ENCODE measurements around the gene PPP1R14D.

Gene PPP1R14D

DNA sequence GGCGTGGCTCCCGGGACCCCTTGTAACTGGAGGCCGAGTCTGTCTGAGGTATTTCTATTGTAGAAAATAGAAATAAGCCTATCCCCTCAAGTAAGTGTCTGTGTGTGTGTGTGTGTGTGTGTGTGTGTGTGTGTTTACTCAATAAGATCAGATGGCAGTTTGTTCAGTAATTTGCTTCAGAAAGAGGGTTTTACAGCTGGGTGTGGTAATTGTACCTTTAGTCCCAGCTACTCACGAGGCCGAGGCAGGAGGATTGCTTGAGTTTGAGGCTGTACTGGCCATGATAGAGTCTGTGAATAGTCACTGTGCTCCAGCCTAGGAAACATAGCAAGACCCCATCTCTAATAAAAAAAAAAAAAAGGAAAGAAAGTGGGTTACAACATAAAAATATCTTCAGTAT is 24.0 kb upstream of the PPP1R14D start:
- DNase-seq (ENCODE audit: low read depth), result no peak

DNA sequence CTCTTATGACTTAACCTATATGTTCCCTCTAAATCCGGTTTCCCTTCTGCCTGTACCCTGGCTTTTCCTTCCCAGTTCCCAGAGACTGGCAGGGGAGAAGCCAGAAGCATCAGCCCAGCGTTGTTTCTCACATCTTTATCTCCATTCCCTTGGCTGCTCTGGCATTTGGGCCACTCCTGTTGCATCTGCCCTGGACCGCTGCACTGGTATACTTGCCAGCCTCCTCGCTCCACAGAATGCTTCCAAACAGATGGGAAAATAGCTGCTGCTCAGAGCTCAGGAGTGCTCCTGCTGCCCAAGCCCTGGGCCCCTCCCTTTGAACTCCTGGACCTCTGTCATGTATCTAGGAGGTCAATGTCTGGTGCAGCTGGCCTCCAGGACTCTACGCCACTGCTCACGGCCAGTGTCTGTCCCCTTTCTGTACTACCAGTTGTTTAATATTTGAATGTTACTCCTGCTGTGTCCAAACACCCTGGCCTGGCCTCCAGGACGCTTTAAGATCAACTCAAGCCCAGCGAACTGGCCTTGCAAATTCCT is 22.1 kb upstream of the PPP1R14D start:
- no peak for DNase-seq (ENCODE audit: low read depth)

DNA sequence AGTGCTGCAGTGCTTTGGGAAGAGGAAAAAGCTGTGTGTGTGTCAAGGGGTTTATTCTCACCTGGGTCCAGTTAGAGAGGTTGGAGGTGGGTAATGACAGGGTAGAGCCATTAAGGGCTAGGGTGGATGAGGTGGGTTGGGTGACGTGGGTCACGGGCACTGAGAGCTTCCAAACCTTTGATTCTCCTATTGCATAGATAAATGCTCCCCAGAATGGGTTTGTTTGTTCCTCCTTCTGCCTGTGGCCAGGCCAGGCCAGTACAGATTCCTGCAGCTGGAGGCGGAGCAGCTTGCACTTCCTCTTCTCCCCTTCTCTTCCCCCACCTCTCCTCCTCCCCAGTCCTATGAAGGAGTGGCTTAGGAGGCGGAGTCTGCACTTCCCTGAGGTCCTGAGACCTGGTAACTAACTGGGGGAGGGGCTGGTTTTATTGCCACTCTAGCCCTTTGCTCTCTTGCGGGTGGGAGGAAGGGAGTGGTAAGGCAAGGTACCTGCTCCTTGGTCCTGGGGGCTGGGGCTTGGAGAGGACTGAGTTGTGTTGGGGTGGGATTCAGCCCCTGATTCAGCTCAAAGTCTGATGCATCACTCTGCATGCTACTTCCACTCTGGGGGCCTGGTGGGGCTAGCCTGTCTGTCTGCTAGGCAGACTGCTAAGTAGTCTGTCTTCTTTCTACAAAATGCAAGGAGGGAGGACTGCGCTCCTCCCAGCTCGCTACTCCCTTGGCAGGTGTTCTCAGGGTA is 18.9 kb upstream of the PPP1R14D start:
- no peak for DNase-seq (ENCODE audit: low read depth)

DNA sequence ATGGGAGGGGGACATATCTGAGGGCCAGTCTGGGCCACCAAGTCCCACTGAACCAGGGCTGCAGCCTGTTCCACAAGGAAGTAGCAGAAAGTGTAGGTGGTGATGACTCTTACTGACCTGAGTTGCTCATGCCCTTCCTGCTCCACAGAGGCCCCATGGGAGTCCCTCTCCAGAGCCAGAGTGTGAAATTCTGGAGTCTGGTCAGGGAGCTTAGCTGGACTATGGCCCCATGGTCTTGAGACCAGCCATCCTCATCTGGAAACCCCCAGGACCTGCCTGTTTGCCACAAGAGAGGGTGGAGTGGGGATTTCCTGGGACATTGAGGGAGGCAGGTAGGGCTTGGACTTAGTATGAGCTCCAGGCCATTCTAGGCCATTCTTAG is 18.3 kb upstream of the PPP1R14D start:
- DNase-seq (ENCODE audit: low read depth), result no peak

DNA sequence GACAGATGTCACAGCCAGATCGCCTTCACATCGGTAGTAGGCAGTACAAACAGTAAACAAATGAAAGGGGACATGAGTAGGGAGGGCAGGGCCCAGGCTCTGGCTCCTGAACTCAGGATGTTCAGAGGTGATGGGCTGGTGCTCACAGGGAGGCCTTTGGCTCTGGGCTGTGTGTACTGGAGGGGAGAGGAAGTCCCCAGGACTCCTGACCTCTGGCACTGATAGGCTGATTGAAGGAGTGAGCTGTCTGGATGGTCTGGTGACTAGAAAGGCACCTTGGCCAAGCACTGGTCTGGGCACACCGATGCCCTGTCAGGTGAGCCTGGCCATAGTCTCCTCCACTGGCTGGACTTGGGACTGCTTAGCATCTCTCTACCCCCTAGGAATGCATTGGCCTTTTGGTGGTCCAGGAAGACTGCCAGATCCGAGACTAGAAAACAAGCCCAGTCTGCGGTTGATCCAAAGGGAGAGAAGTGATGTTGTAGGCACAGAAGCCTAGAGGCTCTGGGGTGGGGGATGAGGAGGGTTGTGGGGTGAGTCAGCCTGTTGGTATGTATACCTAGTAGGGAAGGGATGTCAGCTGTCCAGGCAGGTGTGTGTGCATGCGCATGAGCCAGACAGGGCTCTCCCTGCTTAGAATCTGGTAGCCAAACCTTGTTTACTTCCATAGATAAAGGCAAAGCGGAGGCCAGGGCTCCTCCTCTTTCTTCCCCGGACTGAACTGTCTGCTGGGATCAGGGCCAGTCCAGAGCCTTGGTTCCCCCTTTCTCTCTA is 17.2 kb upstream of the PPP1R14D start:
- DNase-seq (ENCODE audit: low read depth), result no peak

DNA sequence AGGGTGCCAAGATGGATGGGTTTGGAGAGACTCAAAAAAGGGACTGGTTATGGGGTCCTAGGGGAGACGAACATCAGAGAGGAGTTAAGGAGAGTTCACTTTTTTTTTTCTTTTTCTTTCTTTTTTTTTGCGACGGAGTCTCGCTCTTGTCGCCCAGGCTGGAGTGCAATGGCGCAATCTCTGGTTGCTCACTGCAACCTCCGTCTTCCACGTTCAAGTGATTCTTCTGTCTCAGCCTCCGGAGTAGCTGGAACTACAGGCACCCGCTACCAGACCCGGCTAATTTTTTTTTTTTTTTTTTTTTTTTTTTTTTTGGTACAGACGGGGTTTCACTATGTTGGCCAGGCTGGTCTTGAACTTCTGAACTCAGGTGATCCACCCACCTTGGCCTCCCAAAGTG is 16.5 kb upstream of the PPP1R14D start:
- no peak for DNase-seq (ENCODE audit: low read depth)

DNA sequence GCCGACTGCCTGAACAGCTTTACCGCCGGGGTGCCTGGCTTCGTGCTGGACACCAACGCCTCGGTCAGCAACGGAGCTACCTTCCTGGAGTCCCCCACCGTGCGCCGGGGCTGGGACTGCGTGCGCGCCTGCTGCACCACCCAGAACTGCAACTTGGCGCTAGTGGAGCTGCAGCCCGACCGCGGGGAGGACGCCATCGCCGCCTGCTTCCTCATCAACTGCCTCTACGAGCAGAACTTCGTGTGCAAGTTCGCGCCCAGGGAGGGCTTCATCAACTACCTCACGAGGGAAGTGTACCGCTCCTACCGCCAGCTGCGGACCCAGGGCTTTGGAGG is 16.2 kb upstream of the PPP1R14D start:
- DNase-seq (ENCODE audit: low read depth), result no peak

DNA sequence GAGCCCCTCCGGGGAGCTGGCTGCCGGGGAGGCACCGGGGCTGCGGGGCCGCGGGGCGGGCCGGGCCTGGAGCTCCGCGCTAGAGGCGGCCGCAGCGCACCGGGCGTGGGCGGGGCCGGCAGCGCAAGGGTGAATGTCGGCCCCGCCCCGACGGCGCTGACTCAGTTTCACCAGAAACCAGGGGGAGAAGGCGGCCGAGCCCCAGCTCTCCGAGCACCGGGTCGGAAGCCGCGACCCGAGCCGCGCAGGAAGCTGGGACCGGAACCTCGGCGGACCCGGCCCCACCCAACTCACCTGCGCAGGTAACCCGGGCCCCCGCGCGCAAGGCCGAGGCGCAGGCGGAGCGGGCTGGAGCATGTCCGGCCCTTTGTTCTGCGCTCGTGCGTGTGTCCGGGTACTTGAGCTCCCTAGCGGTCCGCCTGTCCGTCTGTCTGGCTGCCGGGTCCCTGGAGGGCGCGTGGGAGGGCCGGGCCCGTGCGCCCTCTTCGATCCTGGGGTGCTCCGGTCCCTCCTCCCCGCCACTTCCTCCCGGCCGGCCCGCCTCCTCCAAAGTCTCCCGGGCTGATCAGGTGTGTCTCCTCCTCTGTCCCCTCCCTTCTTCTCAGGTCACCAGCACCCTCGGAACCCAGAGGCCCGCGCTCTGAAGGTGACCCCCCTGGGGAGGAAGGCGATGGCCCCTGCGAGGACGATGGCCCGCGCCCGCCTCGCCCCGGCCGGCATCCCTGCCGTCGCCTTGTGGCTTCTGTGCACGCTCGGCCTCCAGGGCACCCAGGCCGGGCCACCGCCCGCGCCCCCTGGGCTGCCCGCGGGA is 15.6 kb upstream of the PPP1R14D start, which contains the start of gene SPINT1:
Gene SPINT1, plus strand, starts transcription at position 164 of the 811 bp plus-strand sequence. Its CDS starts 507 bp downstream, at position 671.
- no peak for DNase-seq (ENCODE audit: low read depth)

DNA sequence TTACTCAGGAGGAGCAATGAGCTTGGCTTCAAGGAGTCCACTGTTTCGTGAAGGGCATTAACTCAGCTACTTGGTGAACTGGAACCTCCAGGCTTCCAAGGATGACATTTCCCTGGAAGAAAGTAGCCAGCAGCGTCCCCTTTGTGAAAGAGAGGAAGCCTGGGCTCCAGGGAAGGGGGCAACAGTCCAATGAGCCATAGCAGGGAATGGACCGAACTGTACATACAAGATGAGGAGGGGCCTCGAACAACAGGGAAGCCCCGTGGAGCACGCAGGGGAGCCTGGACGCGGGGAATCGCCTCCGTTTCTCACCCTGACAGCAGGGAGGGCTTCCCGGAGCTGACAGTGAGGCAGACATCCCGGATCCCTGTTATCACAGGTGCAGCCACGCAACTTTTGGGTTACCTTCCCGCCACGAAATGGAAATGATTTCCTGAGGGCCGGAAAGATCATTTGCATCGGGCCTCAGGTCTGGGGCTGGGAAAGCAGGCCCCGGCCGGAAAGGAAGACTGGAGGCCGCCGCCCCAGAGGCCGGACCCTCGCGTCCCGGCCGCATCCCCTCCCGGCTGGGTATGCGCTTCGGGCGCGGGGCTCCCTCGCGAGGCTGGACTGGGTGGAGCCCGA is 14.9 kb upstream of the PPP1R14D start:
- DNase-seq (ENCODE audit: low read depth), result no peak

DNA sequence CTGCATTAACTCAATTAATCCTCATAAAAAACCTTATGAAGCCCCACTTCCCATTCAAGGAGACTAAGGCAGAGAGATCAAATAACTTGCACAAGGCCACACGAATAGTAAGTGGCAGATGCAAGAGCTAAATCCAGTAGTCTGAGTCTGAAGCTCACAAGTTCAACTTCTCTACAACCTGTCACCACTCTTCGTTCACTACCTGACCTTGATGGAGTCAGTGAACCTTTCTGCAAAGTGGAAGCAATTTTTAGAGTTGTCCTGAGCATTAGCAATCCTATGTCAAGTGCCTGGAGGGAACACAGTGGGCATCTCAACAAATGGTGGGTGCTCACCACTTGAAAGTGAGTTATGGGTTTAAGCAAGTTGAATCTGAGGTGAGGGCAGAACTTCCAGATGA is 13.2 kb upstream of the PPP1R14D start:
- DNase-seq (ENCODE audit: low read depth), result no peak

DNA sequence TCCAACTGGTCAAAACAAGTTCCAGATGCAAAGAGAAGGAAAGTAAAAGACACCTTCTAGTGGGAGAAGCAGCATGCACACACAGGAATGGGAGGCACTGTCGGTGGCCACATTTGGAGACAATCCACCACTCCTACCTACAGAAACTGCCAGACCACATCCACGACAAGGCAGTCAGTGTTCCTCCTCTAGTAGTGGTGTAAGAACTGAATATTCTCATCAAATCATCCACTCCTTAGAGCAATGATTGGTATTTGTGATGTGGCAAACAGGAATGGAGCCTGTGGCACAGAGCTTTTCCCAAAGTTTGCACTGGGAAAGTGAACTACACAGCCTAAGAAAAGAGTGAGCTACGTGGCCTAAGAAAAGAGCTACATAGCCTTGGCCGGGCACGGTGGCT is 10.2 kb upstream of the PPP1R14D start:
- no peak for DNase-seq (ENCODE audit: low read depth)

DNA sequence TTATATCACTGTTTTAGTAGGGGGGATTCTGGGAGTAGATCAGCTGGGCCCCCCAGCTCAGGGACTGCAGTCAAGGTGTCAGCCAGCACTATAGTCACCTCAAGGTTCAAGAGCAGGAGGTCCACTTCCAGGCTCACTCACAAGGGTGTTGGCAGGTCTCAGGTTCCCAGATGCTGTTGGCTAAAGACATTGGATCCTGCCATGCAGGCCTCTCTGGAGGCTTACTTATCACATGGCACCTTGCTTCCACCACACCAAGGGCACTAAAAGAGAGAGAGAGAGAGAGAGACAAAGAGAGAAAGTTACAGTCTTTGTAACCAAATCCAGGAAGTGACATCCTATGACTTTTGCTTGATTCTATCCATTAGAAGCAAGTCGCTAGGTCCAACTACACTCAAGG is 7.5 kb upstream of the PPP1R14D start:
- DNase-seq (ENCODE audit: low read depth), result no peak

DNA sequence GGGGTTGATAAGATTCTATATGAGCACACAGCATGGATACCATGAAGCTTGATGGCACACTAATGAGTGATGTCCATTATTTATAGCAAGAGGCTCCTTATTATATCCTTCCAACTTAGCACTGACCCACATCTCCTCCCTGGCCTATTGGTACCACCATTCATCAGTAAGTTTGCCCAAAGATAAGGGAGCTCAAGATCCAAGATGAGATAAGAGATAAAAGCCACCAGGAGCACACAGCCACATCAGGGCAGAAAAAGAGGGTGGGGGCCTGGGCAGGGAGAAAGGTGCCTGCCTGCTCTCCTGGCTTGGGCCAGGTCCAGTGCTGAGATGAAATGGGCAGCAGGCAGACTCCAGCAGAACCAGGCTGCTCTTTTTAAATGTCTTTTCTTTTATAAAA is 4.4 kb upstream of the PPP1R14D start:
- no peak for DNase-seq (ENCODE audit: low read depth)

DNA sequence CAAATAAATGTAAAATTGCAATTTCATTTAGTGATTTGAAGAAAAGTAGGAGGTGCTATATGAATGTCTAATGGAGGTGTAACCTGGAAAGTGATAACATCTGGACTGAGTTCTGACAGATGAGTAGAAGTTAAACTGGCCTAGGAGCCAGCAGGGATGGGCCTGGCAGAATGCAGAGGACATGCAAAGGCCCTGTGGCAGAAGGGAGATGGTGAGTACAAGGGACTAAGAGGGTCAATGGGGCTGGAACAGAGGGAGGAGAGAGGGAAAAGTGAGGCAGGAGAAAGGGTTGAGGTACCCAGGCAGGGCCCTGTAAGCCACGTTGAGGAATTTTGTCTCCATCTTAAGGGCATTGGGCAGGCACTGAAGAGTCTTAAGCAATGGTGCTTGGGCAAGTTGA is 3.4 kb upstream of the PPP1R14D start:
- DNase-seq (ENCODE audit: low read depth), result no peak

DNA sequence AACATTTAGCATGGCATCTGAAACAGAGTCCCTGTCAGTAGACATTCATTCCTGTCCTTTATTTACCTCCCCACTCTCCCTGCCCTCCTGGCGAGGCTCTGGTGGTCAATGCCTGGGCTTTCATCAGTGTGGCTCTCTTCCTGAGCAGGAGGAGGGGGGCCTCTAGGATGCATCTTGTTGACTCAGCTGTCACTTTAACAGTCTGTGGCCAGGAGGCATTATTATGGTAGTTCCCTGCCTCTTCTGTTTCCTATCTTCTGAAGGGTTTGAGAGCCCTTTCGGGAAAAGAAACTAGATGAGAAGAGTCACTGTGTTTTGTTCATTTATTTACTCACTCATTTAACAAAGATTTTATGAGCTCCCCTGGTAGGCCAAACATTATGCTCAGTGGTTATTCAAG is 2.4 kb upstream of the PPP1R14D start:
- DNase-seq (ENCODE audit: low read depth), result no peak

DNA sequence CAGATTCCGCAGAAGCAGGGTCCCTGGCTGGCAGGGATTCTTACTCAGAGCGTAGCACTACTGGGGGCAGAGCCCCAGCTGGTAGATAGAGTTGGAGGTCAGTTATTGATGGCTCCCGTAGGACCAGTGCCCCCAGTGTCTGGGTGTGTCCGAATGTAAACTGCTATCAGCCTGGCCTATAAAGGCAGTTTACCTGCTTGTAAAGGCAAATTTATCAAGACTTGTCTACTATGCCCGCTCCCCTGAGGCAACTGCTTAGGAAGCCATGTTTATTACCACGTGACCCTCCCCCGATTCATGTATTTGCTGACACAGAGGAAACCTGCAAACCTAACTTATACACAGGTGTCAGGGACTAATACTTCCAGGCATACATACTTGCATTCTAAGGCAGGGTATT is 607 bp upstream of the PPP1R14D start:
- no peak for DNase-seq (ENCODE audit: low read depth)

DNA sequence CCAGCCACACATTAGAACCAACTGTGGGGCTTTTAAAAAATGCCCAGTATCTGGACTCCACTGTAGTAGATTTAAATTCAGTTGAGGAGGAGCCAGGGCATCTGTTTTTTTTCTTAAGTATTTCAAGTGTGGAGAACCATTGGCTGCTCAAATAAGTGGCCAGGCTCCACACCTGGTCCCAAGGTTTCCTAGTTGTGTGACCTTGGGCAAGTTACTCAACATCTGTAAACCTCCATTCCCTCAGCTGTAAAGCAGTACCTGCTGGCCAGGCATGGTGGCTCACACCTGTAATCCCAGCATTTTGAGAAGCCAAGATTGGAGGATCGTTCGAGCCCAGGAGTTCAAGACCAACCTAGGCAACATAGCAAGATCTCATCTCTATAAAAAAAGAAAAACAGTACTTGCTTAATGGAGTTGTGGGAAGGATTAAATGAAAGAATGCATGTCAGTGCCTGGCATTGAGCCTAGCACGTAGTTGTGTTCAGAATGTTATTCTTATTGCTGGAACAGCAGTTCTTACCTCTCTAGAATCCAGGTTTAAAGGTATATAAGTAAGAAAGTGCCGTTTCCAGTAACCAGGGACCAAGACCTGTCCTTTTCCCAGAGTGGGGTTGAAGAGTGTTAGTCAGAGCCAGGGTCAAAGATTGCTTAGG is 2.0 kb downstream of the PPP1R14D start:
- no peak for DNase-seq (ENCODE audit: low read depth)

DNA sequence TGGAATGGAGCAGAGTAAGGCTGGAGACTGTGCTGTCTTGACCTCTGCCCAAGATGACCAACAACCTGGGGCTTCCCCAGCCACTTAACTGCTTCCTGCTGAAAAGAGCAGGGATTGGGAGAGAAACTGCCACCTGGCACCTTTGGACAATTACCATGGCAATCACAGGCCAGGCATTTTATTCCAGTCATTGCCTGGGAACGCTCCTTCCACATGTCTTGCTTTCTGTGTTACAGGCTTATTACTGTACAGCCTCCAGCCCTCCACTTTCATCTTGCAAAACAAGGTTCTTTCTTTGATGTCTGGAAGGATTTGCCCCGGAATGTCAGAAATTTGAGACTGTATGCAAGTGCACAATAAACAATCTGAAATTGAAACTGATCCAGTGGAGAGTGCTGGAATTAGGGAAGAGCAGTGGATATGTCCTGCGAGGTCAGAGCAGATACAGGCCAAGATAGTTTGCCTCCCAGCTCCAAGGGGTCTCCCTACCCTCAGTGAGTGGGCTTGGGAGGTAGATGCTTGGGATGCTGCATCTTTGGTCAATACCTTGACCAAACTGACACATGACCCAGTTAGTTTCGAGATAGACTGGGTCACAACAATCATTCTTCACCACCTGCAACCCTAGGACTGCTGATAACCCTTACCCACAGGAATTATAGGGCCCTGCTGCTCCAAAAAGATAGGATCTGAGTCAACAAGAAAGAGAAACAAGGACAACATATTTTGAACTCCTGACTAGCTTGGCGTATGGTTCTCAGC is 2.7 kb downstream of the PPP1R14D start:
- no peak for DNase-seq (ENCODE audit: low read depth)

DNA sequence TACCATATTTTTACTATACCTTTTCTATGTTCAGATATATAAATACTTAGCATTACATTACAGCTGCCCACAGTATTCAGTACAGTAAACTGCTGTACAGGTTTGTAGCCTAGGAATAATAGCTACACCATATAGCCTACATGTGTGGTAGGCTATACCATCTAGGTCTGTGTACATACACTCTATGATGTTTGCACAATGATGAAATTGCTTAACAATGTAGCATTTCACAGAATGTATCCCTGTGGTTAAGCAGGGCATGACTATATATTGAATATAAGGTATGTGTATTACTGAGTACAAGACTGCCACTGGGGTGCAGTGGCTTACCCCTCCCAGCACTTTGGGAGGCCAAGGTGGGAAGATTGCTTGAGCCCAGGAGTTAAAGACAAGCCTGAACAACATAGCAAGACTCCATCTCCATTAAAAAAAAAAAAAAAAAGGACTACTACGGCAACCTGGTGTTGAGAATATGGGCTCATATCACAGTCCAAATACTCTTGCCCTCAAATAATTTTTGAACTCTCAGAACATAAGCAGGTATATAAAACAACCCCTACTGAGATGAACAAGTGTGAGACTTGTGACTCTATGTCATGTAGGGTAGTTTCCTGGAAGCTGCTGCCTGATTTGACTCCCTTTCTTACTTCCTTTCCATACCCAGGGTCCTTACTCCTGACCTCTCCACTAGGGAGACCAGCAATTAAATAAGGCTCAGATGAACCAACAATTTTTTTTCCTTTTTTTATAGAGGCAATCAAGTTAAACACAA is 4.8 kb downstream of the PPP1R14D start:
- no peak for DNase-seq (ENCODE audit: low read depth)

DNA sequence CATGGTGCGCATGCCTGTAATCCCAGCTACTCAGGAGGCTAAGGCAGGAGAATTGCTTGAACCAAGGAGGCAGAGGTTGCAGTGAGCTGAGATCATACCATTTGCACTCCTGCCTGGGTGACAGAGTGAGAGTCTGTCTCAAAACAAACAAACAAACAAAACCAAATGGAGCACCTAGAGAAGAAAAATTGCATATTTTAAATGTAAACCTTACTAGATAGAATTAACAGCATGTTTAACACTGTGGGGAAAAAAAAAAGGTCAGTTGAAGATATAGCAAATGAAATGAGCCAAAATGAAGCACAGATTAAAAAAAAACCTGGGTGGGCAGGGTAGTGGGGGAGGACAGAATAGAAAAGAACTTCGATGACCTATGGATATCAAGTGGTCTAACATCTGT is 7.3 kb downstream of the PPP1R14D start:
- DNase-seq (ENCODE audit: low read depth), result no peak
